ENCODE results near the gene MATR3.

The MATR3 gene

DNA sequence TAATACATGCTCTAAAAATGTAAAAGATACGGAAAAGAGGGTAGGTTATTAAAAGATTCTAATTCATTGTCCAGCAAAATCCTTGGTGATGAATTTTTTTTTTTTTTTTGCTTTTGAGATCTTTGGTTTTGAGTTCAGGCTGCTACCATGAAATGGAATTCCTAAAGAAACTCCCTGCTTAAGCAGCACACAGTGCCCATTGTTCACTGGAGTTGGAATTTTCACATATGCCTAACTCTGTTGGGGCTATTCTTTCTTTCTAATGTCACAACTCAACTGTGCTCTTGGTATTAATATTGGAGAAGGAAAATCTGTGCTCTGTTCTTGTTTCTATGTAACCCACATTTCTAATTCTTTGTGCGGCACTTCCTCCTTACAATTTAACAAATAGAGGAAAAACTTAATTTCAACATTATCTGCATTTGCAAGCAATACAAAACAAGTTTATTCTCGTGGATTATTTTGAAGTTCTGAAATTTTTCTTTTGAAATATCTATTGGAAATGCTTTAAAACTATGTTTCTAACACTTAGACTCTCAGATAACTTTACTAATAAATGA is 21.6 kb downstream of the MATR3 start:
- Histone ChIP-seq H3K9me3 (ENCODE audit: control insufficient read depth, insufficient read depth, low read length) (no peaks in the 10 kb centered on the region), H3K4me2 (ENCODE audit: low read length) (no peak overlapping the region), H3K27me3 (ENCODE audit: control insufficient read depth, low read length) (no peaks in the 10 kb centered on the region), H3K36me3 (ENCODE audit: control insufficient read depth, low read length) (peaks cover 90% of the 10 kb centered on the region), H3K27ac (ENCODE audit: low read depth, low read length) (no peak overlapping the region), H3F3A (ENCODE audit: control insufficient read depth, insufficient read depth) (peaks cover 14% of the 10 kb centered on the region), H3K4me1 (ENCODE audit: control insufficient read depth, low read length) (no peaks in the 10 kb centered on the region), H3K4me3 (ENCODE audit: low read length) (no peak overlapping the region), H3K79me2 (ENCODE audit: control insufficient read depth, low read length) (peaks cover 91% of the 10 kb centered on the region), H4K20me1 (ENCODE audit: control insufficient read depth, insufficient read depth, low read depth, low read length) (peaks cover 20% of the 10 kb centered on the region), H3K9me2 (replicated peaks; ENCODE audit: control insufficient read depth, low read length) (no peaks in the 10 kb centered on the region)
- TF ChIP-seq, protein P1, sequence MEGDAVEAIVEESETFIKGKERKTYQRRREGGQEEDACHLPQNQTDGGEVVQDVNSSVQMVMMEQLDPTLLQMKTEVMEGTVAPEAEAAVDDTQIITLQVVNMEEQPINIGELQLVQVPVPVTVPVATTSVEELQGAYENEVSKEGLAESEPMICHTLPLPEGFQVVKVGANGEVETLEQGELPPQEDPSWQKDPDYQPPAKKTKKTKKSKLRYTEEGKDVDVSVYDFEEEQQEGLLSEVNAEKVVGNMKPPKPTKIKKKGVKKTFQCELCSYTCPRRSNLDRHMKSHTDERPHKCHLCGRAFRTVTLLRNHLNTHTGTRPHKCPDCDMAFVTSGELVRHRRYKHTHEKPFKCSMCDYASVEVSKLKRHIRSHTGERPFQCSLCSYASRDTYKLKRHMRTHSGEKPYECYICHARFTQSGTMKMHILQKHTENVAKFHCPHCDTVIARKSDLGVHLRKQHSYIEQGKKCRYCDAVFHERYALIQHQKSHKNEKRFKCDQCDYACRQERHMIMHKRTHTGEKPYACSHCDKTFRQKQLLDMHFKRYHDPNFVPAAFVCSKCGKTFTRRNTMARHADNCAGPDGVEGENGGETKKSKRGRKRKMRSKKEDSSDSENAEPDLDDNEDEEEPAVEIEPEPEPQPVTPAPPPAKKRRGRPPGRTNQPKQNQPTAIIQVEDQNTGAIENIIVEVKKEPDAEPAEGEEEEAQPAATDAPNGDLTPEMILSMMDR (IDR thresholded peaks at IDR 0.05; ENCODE audit: low read depth, low read length, poor library complexity, severe bottlenecking): no peak
- TF ChIP-seq EZH2phosphoT487 (IDR thresholded peaks at IDR 0.05; ENCODE audit: borderline replicate concordance, low read length): no peak

DNA sequence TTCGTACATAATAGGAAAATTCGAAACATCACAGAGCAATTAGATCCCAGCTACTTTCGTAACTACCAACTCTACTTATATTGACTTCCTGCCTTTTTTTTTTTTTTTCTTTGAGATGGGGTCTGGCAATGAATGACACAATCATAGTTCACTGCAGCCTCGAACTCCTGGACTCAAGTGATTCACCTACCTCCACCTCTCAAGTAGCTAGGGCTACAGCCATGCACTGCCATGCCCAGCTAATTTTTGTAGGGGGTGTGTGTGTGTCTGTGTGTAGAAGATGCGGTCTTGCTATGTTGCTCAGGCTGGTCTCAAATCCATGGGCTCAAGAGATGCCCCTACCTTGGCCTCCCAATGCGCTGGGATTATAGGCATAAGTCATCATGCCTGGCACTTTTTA is 42.3 kb downstream of the MATR3 start:
- Histone ChIP-seq H3K4me1 (ENCODE audit: control insufficient read depth, low read length) (peaks cover 16% of the 10 kb centered on the region), H3K4me3 (ENCODE audit: low read length) (no peak overlapping the region), H3K9me2 (replicated peaks; ENCODE audit: control insufficient read depth, low read length) (no peaks in the 10 kb centered on the region), H3K79me2 (ENCODE audit: control insufficient read depth, low read length) (no peaks in the 10 kb centered on the region), H4K20me1 (ENCODE audit: control insufficient read depth, insufficient read depth, low read depth, low read length) (no peaks in the 10 kb centered on the region), H3K27me3 (ENCODE audit: control insufficient read depth, low read length) (no peaks in the 10 kb centered on the region), H3K36me3 (ENCODE audit: control insufficient read depth, low read length) (peaks cover 14% of the 10 kb centered on the region), H3F3A (ENCODE audit: control insufficient read depth, insufficient read depth) (peaks cover 59% of the 10 kb centered on the region), H3K4me2 (ENCODE audit: low read length) (no peak overlapping the region), H3K9me3 (ENCODE audit: control insufficient read depth, insufficient read depth, low read length) (no peaks in the 10 kb centered on the region), H3K27ac (ENCODE audit: low read depth, low read length) (no peak overlapping the region)
- TF ChIP-seq, protein P1 (IDR thresholded peaks at IDR 0.05; ENCODE audit: low read depth, low read length, poor library complexity, severe bottlenecking): no peak
- no peak for TF ChIP-seq EZH2phosphoT487 (IDR thresholded peaks at IDR 0.05; ENCODE audit: borderline replicate concordance, low read length)

DNA sequence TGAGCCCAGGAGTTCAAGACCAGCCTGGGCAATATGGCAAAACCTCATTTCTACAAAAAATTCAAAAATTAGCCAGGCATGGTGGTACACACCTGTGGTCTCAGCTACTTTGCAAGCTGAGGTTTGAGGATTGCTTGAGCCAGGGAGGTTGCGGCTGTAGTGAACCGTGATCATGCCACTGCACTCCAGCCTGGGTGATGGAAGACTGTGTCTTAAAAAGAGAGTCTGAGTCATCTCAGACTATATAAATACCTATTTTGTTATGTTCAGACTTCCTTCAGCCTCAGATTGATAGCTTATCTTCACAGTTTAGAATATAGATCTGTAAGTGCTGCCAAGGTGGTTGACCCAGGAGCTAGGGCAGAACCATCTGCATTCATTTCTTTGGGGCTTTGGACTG is 46.5 kb downstream of the MATR3 start:
- Histone ChIP-seq H3K9me3 (ENCODE audit: control insufficient read depth, insufficient read depth, low read length) (no peaks in the 10 kb centered on the region), H3K27ac (ENCODE audit: low read depth, low read length) (no peak overlapping the region), H3K4me1 (ENCODE audit: control insufficient read depth, low read length) (peaks cover 37% of the 10 kb centered on the region), H3K9me2 (replicated peaks; ENCODE audit: control insufficient read depth, low read length) (no peaks in the 10 kb centered on the region), H3K27me3 (ENCODE audit: control insufficient read depth, low read length) (no peaks in the 10 kb centered on the region), H3K4me3 (ENCODE audit: low read length) (0 out of 2 replicates have a peak overlapping the region, but pooled peaks have one; percentile 92), H4K20me1 (ENCODE audit: control insufficient read depth, insufficient read depth, low read depth, low read length) (peaks cover 19% of the 10 kb centered on the region), H3K4me2 (ENCODE audit: low read length) (peak overlapping the region; percentile 89), H3K79me2 (ENCODE audit: control insufficient read depth, low read length) (peaks cover 34% of the 10 kb centered on the region), H3K36me3 (ENCODE audit: control insufficient read depth, low read length) (peaks cover 26% of the 10 kb centered on the region), H3F3A (ENCODE audit: control insufficient read depth, insufficient read depth) (peaks cover 28% of the 10 kb centered on the region)
- TF ChIP-seq, protein P1 (IDR thresholded peaks at IDR 0.05; ENCODE audit: low read depth, low read length, poor library complexity, severe bottlenecking): no peak
- TF ChIP-seq EZH2phosphoT487 (IDR thresholded peaks at IDR 0.05; ENCODE audit: borderline replicate concordance, low read length): no peak

All from DOHH2 (cell line).